ENCODE data around the gene EPHA5. TPM values are rescaled to one million over a fixed set of nuclear protein-coding genes. Genes with fewer than 3 reads are reported as not detected.

The EPHA5 gene
- total RNA-seq, 1 donor from 2014 or later: 0.20 TPM

DNA sequence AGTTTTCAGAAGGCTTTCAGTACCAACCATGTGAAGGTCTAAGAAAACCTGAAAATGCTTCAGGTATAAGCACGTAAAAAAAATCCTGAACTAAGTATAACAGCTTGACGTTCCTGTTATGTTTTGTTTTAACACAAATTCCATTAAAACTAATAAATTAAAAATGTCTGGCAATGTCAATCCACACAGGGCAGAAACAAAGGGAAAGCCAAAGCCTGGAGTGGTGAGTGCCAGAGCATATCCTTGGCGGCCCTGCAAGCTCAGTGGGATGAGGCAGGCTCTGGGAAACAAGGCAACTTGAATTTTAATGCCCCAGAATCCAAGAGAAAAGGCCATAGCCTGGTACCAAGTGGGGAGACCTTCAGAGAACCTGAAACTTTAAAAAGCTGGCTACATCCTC lies 78.2 kb downstream of the EPHA5 start:
- Histone ChIP-seq H3K27me3 (no peaks in the 10 kb centered on the region), H3K9me3 (no peaks in the 10 kb centered on the region), H3K27ac (no peak overlapping the region), H3K36me3 (no peaks in the 10 kb centered on the region), H3K4me1 (no peaks in the 10 kb centered on the region), H3K4me3 (no peak overlapping the region)
- DNase-seq: no peak
- TF ChIP-seq, protein P1, sequence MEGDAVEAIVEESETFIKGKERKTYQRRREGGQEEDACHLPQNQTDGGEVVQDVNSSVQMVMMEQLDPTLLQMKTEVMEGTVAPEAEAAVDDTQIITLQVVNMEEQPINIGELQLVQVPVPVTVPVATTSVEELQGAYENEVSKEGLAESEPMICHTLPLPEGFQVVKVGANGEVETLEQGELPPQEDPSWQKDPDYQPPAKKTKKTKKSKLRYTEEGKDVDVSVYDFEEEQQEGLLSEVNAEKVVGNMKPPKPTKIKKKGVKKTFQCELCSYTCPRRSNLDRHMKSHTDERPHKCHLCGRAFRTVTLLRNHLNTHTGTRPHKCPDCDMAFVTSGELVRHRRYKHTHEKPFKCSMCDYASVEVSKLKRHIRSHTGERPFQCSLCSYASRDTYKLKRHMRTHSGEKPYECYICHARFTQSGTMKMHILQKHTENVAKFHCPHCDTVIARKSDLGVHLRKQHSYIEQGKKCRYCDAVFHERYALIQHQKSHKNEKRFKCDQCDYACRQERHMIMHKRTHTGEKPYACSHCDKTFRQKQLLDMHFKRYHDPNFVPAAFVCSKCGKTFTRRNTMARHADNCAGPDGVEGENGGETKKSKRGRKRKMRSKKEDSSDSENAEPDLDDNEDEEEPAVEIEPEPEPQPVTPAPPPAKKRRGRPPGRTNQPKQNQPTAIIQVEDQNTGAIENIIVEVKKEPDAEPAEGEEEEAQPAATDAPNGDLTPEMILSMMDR (IDR thresholded peaks at IDR 0.05): no peak
- no peak for ATAC-seq
- intact Hi-C loops (cut with DNase I): no loop called here

DNA sequence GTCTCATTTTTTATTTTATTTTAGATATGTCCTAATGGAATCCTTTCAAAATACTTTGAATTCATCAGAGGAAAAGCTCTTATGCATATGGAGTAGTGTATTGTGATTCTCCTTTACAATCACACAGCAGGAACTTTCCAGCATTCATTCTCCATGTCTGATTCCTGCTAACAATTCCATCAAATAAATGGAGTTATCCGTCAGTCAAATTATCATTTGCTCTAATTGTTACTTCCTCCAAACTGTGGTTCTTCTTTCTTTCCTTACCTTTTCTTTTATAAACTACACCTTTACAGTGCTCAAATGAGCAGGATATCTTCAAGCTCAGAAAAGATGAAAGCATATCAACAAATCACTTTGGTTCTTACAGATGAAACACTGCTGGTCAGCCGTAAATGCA lies 80.4 kb downstream of the EPHA5 start:
- DNase-seq (no peak), ATAC-seq (no peak)
- Histone ChIP-seq H3K27ac (no peak overlapping the region), H3K9me3 (no peaks in the 10 kb centered on the region), H3K27me3 (no peaks in the 10 kb centered on the region), H3K36me3 (no peaks in the 10 kb centered on the region), H3K4me3 (no peak overlapping the region), H3K4me1 (no peaks in the 10 kb centered on the region)
- TF ChIP-seq, protein P1 (IDR thresholded peaks at IDR 0.05): no peak
- intact Hi-C loops (cut with DNase I): no loop called here

DNA sequence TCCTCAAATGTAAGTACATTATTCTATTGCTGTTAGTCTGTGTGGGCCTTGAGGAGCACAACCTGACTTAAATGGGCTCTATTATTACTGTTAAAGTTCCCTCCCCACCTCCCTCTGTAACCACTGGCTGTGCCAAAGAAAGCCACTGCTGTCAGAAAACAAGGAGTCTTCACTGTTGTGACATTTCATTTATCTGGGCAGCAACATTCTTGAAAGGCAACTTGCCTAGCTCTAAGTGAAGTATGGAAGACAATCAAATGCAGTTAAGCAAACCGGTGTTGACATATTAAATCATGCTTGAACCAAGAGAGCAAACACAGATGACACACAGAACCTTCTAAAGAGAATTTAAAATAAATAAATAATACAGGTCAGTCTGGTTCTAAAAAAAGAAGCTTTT lies 81.0 kb downstream of the EPHA5 start:
- H3K36me3 ChIP-seq: no peaks in the 10 kb centered on the region
- DNase-seq (no peak), ATAC-seq (no peak)
- H3K9me3 ChIP-seq: no peaks in the 10 kb centered on the region
- H3K4me1 ChIP-seq: no peaks in the 10 kb centered on the region
- no peaks in the 10 kb centered on the region for H3K27me3 ChIP-seq
- intact Hi-C loops (cut with DNase I): no loop called here
- TF ChIP-seq, protein P1 (IDR thresholded peaks at IDR 0.05): no peak
- H3K27ac ChIP-seq: no peak overlapping the region
- H3K4me3 ChIP-seq: no peak overlapping the region

DNA sequence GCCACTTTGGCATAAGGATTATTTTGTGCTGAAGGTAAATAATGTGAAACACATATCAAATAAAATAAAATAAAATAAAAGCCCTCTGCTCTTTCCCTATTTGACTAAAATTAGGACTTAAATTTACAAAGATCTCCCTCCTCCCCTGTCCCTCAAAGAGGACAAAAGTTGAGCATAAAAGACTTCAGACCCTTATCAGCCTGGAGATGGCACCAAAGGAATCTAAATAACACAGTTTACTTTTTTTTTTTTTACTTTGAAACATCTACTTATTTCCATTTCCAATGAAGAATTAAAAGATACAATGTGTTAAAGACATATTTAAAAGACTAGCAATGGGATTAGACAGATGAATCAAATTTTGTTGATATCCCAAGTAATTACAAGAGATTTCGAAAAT lies 89.7 kb downstream of the EPHA5 start:
- DNase-seq (no peak), ATAC-seq (no peak)
- no peaks in the 10 kb centered on the region for H3K36me3 ChIP-seq
- intact Hi-C loops (cut with DNase I): no loop called here
- H3K4me1 ChIP-seq: no peaks in the 10 kb centered on the region
- H3K4me3 ChIP-seq: no peak overlapping the region
- H3K27me3 ChIP-seq: peaks cover 5% of the 10 kb centered on the region
- H3K27ac ChIP-seq: no peak overlapping the region
- TF ChIP-seq, protein P1 (IDR thresholded peaks at IDR 0.05): no peak
- no peaks in the 10 kb centered on the region for H3K9me3 ChIP-seq

DNA sequence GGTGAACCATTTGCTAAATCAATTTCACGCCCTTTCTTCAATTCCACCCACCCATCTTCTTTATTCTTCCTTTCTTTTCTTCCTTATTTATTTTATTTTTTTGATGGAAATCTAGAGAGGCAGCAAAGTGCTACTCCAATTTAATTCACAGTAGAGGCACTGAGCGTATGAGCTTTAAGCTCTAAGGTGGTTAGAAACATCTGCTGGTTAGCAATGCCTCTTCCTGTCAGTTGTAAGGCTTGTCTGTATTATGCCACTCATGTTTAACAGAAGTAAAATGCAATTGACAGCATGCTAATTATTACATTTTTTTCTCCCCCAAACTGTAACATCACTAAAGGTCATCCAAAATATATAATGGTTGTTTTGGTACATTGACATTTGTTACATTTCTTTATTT lies 103.8 kb downstream of the EPHA5 start:
- ATAC-seq (no peak), DNase-seq (no peak)
- Histone ChIP-seq H3K4me3 (no peak overlapping the region), H3K4me1 (no peaks in the 10 kb centered on the region), H3K36me3 (no peaks in the 10 kb centered on the region), H3K27ac (no peak overlapping the region), H3K27me3 (no peaks in the 10 kb centered on the region), H3K9me3 (no peaks in the 10 kb centered on the region)
- TF ChIP-seq, protein P1 (IDR thresholded peaks at IDR 0.05): no peak
- intact Hi-C loops (cut with DNase I): no loop called here

DNA sequence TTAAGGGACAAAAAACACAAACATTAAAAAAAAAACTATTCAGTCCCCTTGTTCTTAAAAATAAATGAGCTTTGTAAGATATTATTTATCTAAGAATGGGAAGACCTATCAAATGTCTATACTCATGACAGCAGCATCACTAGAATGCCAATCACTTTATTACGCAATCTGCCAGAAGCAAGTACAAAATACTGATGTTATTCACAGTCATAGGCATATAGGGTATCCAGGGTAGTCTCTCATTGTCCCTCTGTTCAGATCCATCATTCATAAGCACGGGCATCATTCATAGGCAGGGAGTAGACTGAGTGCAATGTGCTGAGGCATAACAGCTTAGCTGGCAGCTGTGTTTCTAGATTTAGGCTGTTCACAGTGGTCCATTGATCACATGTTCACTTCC lies 109.1 kb downstream of the EPHA5 start:
- ATAC-seq: no peak
- intact Hi-C loops (cut with DNase I): no loop called here
- Histone ChIP-seq H3K36me3 (no peaks in the 10 kb centered on the region), H3K4me1 (no peaks in the 10 kb centered on the region), H3K4me3 (no peak overlapping the region), H3K9me3 (no peaks in the 10 kb centered on the region), H3K27ac (no peak overlapping the region), H3K27me3 (no peaks in the 10 kb centered on the region)
- TF ChIP-seq, protein P1 (IDR thresholded peaks at IDR 0.05): no peak
- DNase-seq: no peak

Measured in upper lobe of right lung (tissue), 1 donor.